ENCODE data around the gene UBE2S.
"Not testable (repeated sequence)": the region's sequence is repeated elsewhere in the genome, so short reads cannot be mapped to it uniquely, and the experiment has no call there.

The UBE2S gene

DNA sequence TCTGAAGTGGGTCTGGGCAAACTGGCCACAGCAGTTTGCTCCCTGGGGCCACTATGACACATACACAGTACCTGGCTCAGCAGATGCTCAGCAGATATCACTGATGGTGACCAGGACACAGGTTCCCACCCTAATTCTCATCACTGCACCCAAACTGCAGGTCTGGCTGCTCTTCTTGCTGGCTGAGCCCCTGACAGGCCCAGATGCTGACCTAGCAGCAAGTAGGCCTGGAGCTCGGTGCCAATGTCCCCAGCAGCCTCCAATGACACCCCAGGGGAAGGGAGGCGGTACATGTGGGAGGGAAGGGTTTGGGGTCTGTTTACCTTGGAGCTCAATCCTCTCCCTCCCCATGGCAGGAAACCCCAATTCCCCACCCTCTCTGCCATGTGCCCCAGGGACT lies 5.1 kb downstream of the UBE2S start:
- DNase-seq = no peak

DNA sequence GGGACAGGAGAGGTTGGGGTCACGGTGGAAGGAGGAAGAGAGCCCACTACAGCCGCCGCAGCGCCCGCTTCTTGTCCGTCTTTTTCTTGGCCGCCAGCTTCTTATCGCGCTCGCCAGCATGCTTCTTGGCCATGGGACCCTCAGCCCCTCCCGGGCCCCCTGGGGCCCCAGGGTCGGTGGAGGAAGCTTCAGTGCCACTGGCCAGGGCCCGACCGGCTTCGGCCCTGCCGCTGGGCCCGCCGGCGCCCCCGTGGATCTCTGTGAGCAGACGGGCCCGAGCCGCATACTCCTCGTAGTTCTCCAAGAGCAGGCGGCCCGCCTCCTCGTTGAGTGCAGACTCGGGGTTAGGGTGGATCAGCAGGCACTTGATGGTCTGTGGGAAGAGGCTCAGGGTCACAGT lies 6.2 kb downstream of the UBE2S start:
- DNase-seq = not testable (repeated sequence)

DNA sequence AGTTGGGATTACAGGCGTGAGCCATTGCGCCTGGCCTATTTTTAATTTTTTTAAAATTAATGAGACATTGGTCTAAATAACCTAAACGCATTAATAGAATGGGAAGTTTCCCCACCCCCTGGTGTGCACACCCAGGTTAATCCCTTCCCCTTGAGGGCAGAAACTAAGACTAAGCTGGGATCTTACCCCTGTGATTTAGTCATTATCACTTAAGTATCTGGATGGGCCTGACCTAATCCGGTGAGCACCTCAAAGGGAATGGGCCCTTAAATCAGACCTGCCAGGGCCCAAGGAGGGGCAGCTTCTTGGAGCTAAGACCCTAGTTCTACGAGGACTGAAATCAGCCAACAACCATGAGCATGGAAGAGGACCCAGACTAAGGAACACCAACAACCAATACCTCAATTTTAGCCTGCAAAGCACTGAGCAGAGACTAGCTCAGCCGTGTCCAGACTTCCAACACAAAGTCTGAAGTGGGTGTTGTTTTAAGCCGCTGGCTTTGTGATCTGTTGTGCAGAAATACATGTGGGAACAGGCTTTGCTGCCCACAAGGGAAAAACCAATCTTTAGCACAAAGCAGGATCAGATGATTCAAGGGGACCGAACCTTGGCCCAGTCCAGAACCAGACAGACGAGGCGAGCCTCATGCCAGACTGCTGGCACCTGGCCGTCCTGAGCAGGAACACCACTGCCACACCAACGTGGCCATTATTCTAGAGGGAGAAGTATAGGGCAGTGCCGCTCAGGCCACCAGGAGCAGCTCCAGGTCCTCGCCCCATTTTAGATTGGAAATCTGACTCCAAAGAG lies 7.1 kb downstream of the UBE2S start:
- no peak for DNase-seq

DNA sequence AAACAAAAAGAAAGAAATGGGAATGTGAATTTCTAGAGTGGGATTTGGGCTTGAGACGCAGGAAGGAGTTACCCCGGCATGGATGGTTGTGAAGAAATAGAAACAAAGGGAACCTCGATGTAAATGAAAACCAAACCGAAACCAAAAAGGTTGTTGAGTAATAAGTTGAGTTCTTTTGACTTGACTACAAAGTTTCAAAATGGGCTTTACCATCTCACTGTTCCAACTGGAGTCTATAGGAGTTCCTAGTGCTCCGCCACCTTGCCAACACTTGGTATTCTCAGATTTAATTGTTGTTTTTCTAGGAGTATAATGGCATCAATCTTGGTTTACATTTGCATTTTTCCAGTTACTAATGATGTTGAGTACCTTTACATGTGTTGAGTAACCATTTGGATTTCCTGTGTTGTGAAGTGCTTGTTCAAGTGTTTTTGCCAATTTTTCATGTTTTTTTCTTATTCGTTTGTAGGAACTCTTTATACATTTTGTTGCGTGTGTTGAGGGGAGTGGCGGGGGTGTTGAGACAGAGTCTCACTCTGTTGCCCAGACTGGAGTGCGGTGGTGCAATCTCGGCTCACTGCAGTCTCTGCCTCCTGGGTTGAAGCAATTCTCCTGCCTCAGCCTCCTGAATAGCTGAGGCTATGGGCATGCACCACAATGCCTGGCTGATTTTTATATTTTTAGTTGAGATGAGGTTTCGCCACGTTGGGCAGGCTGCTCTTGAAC lies 9.2 kb downstream of the UBE2S start:
- DNase-seq = no peak

DNA sequence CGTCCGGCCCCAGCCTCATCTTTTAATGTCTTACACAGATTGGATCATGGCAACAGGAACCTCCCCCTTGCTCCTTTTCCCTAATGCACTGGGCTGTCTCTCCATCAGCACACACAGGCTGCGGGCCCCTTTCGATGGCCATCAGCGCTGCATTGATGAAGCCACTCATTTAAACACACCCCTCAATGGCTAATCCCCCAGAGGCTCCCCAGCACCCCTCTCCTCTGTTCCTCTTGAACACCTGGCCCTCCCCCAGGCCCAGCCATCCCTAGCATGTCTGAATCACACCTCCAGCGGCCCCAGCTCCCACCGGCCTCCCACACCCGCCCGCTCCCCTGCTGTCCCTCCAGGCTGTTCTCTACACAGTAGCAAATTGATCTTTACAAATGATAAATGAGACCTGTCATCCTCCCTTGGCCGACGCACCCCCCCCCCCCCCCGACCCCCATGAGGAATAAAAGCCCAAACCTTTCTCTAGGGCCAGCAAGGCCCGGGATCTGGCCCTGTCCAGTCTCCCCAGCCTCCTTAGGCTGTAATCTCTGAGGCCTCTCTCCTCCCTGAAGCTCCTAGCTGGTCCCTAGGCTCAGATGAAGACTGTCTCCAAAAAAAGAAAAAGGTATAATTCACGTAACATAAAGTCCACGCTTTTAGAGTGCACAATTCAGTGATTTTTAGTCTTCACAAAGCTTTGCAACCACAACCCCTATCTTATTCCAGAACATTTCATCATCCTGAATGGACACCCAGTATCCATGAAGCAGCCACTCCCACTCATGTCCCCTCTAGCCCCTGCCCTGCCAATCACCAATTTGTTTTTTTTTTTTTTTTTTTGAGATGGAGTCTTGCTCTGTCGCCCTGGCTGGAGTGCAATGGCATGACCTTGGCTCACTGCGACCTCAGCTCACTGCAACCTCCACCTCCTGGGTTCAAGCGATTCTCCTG lies 14.5 kb downstream of the UBE2S start:
- DNase-seq = no peak

DNA sequence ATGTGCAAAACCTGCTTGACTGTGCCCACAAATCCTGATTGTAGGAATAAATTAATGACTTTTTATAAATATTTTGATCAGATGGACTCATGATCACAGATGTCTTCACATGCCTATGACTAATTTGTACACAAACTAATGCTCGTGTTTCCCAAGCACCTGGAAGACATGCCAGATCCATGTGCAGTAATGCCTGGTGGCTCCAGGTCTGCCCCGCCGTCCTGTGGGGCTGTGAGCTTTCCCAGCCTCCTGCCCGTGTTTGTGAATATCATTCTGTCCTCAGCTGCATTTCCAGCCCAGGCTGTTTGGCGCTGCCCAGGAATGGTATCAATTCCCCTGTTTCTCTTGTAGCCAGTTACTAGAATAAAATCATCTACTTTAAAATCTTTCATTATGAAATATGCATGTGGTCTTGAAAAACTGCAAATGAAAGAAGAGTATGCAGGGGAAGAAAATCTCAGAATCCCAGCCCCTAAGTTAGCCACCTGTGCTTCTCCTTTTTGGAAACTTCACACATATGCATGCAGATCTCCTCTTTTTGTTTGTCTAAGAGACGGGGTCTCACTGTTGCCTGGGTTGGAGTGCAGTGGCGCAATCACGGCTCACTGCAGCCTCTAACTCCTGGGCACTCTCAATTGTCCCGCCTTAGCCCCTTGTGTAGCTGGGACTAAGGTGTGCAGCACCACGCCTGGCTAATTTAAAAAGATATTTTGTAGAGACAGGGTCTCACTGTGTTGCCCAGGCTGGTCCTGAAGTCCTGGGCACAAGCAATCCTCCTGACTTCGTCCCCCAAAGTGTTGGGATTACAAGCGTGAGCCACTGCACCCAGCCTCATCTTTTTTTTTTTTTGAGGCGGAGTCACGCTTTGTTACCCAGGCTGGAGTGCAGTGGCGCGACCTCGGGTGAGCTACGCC lies 15.6 kb downstream of the UBE2S start:
- DNase-seq = no peak

DNA sequence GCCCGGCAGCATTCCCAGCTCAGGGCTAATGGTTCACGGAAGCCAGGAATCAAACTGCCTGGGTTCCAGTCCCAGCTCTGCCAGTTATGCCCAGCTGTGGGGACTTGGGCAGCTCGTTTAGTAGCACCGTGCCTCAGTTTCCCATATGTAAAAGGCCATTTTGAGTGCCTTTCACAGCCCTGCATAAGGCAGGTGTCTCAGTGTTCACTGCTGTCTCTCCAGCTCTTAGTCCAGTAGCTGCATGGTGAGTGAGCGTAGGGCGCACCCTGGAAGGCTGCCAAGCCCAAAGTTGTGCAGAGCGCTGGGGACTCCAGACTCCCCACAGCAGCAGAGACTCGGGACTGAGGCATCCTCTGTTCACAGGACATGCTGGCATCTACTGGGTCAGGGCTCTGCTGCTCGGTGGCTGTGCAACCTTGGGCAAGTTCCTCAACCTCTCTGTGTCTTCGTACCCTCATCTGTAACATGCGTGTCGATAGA lies 16.4 kb downstream of the UBE2S start:
- DNase-seq = no peak

DNA sequence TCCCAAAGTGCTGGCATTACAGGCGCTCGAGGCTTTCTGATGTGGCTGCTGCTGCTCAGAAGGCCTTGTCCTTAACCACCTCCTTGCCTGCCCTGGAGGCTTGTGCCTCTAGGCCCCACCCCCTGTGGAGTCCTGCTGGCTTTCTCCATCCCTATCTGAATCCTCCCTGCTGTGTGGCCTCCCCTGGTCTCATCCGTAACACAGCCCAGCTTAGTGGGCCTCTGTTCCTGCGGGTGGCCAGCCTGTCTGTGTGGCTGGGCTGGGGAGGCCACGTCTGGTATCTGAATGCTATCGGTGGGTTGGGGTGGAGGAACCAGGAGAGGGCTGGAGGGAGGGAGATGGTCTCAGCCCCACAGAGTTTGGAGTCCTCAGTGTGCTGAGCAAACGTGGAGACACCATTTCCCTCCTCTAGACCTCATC lies 17.1 kb downstream of the UBE2S start:
- no peak for DNase-seq

DNA sequence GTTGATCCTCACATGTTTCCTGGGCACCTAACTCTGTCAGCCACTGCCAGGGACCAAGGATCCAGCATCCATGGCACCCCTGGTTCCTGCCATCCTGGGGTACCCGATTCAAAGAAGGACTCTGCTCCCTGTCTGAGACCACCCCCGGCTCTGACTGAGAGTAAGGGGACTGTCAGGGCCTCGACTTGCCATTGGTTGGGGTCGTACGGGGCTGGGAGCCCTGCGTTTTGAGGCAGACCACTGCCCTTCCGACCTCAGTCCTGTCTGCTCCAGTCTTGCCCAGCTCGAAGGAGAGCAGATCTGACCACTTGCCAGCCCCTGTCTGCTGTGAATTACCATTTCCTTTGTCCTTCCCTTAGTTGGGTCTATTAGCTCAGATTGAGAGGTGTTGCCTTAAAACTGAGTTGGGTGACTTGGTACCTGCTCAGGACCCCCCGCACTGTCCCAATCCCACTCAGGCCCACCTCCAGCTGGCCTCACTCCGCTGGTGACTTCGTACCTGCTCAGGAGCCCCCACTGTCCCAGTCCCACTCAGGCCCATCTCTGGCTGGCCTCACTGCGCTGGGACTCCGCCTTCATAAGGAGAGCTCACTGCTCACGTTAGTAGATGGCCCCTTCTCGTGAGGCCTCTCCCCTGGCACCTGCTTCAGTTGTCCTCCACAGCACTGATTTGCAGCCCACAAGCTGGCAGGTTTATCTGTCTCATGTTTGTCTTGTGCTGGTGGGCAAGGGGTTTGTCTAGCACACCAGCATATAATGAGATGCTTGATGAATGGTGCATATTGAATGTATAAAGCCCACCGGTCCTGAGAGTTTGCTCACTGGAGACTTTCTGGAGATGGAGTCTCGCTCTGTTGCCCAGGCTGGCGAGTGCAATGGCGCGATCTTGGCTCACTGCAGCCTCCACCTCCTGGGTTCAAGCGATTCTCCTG lies 17.9 kb downstream of the UBE2S start:
- no peak for DNase-seq

DNA sequence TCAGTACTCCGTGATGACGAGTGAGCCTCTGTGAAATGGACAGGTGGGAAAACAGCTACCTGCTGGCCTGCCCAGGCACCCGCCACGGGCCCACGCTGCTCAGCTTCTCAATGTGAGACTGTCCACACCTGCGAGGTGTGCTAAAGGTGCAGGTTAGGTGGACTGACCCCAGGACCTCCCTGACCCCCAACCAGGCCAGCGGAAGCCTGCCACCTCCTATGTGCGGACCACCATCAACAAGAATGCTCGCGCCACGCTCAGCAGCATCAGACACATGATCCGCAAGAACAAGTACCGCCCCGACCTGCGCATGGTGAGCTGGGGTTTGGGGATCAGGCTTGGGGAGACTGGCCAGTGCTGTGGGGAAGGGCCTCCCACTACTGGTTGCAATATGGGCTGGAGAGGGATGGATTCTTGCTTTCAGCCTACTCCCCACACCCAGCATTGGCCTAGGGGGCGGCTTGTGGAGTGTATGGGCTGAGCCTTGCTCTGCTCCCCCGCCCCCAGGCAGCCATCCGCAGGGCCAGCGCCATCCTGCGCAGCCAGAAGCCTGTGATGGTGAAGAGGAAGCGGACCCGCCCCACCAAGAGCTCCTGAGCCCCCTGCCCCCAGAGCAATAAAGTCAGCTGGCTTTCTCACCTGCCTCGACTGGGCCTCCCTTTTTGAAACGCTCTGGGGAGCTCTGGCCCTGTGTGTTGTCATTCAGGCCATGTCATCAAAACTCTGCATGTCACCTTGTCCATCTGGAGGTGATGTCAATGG lies 19.7 kb downstream of the UBE2S start:
- DNase-seq = no peak

DNA sequence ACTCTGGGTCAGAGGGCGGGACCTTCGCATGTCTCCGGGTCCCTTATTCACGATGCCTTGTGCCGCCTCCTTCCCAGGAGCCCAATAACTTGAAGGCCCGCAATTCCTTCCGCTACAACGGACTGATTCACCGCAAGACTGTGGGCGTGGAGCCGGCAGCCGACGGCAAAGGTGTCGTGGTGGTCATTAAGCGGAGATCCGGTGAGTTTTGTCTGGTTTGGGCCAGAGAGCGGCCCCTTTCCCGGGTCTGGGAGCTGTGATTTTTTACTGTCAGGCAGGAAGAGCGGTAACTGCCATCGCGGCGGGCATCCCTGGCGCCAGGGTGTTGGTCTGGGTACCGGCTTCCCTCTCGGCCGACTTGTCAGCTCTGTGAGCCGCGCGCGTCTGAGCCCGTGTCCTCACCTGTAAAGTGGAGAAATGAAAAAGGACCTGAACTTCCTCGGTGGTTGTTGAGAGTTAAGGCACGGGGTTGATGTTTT lies 21.1 kb downstream of the UBE2S start:
- no peak for DNase-seq

DNA sequence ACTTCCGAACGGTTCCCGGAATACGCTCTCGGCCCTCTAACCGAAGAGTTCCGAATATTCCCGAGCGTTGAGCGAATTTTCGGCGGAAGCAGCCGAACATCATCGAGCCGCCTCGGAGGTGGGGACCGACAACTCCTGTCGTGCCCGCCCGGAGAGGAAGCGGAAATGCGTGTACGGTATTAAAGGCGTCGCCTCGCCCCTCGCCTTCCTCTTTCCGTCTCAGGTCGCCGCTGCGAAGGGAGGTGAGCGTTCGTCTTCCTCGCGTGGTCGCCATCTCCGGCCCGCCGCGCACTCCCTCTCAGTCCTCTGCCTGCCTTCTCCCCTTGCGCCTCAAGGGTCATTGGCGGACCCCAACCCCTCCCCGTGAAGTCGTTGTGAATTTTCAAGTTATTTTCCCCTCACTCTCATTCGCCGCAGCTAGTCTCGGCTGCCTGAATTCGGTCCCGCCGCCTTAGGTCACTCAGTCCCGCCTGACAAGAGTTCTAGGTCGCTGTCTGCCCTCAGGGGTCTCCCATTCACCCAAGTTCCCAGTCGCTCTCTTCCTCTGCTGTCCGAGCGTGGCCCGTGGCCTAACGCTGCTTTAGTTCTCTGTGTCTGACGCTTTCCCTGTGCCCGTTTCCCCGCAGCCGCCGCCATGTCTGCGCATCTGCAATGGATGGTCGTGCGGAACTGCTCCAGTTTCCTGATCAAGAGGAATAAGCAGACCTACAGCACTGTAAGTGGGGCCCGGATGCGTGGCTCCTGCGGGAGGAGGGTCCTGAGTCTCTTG lies 21.7 kb downstream of the UBE2S start, which contains the start of gene RPL28:
Gene RPL28, plus strand, starts transcription at position 209 of the 769 bp plus-strand sequence. Its CDS starts 426 bp downstream, at position 635.
- DNase-seq = peak; percentile 96

DNA sequence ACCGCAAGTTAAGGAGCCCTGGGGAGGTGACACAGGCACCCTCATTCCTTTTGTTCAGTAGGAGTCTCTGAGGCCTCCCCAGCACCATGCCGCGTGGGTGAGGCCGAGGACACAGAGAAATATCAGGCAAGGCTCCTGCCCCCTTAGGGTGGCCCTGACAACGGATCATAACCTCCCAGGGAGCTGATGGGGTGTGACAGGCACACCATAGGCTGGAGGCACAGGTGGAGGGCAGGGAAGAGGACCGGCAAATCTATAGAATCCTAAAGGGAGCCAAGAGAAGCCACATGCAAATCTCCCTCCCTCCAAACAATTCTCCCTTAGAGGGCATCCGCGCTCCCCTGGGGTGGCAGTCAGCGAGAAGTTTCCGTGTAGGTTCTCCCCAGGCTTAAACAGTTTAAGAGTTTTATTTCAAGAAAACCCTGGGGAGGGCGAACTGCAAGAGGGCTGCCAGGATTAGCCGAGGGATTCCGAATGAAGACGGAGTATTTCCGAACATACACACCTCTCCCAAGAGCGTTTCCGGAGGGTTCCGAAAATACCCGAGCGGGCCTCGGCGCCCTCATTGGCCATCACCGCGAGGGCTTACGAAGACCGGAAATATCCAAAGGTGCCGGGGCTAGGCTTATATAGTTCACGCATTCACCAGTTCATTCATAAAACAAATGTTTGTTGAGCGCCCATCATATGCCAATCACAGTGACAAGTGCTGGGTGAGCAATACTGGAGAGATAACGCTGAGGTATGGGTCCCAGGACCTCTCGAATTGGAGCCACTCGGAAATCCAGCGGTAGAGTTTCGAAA lies 22.5 kb downstream of the UBE2S start:
- DNase-seq = peak; percentile 83

DNA sequence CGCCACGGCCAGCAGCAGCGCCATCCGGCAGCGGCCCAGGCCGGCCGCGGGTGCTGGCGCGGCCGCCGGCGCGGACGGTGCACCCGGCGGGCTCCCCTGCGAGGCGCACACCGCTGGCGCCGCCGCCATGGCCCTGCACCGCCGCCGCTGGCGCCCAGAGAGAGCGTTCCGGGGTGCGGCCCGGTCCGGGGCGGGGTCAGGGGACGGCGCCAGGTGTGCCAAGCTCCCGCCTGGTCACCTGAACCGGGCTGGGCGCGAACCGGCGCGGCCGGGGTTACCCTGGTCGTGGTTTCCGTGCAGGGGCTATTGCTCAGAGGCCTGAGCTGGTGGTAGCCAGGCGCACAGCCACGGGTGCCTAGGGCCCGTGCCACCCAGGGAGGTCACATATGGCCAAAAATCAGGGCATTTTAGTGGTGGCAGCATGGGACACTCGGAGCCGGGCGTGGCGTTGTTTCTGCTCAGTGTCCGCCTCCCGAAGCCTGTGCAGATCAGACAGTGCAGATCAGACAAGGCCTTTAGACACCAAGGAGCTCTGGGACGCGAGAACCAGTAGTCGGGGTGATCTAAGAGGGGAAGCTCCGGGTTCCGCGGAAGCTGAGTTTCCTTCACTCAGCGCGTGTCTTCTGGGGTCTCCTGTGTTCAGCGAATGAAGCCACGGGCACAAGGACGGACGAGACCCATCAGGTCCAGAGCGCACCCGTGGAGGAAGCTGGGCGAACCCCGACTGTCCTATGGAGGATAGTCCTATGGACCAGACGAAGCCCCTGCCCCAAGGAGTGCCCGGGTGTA lies 23.3 kb downstream of the UBE2S start, which contains the start of gene TMEM238:
Gene TMEM238, minus strand, starts transcription at position 162 of the 789 bp plus-strand sequence. Its CDS starts 33 bp downstream, at position 129.
- no peak for DNase-seq

DNA sequence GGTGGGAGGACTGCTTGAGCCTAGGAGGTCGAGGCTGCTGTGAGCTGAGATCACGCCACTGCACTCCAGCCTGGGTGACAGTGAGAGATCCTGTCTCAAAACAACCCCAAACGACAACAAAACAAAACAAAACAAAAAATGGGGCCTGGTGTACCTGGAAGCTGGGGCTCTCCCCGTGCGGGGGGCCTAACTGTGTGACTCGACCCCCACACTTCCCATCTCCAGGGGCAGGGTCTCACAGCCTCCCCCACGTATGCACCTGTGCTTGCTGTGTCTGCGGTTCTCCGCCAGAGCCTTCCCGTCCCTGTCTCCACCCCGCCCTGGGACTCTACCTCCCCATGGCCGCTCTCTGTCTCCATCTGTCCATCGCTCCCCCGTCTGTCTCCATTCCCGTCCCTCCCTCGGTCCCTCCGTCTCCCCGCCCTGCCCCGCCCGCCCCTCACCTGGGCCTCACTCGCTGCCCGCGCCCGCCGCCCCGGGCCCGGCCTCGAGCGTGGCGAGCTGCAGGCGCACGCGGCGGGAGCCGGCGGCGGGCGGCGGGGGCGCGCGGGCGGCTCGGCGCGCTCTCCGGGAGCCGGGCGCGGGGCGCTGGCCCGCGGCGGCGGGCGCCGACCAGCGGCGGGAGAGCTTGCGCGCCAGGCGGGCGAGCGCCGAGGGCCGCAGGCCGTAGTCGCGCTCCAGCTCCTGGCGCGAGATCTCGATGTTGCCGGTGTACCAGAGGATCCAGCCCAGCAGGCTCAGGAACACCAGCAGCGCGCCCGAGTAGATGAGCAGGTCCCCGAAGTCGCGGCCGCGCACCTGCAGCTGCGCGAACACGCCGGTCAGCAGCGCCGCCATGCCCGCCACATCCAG lies 24.1 kb downstream of the UBE2S start:
- peak; percentile 61 for DNase-seq

DNA sequence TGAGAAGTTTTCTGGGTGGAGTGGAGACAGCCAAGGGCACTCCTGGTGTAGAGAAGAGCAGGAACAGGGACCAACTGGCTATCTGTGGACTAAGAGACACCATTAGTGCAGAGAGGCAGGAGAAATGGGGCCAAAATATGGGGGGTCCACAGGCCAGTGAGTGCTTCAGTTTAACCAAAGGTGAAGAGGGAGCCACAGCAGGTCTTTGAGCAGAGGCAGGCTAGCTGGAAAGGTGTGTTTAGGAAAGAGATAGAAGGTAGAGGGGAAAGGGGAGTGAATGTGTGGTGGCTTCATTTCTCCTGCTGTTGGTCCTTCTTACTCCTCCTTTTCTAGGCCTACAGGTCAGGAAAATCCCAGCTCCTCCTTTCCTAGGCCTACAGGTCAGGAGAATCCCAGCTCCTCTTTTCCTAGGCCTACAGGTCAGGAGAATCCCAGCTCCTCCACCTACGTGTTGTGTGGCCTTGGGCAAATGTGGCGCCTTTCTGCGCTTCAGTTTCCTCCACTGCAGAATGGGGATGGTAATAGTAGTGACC lies 25.0 kb downstream of the UBE2S start:
- DNase-seq = no peak
